AG10803 (cell line): Measurements from ENCODE around the gene FREY1.

Experiments used
- DNase-seq: peaks from one replicate; pipeline ENCODE4 v3.0.0; 2010; ENCODE audit warnings: low read depth
- H3K4me3 ChIP-seq: 2 replicates; pipeline ENCODE4 v1.5.1; 2011; ENCODE audit warnings: mild to moderate bottlenecking, low read length, control low read depth
- CTCF ChIP-seq: conservative IDR thresholded peaks from 2 replicates; pipeline ENCODE4 v1.5.1; 2011; ENCODE audit warnings: mild to moderate bottlenecking, low read length, control low read depth, inconsistent platforms

The FREY1 gene

GRCh38 chr11:45906965-45907611 lies at the start of gene FREY1:
FREY1 (minus strand) TSS chr11:45907271; CDS start chr11:45907245, 26 bp downstream.
- no peak for DNase-seq
- H3K4me3 ChIP-seq, result no peak within 1 kb of the TSS
- no peak for TF ChIP-seq CTCF

GRCh38 chr11:45949992-45950407 lies 42.9 kb upstream of the FREY1 start:
- no peak overlapping the region for H3K4me3 ChIP-seq
- peak; percentile 18 for DNase-seq
- TF ChIP-seq CTCF, result no peak

GRCh38 chr11:45948356-45948755 lies 41.3 kb upstream of the FREY1 start:
- TF ChIP-seq CTCF, result no peak
- DNase-seq, result no peak
- no peak overlapping the region for H3K4me3 ChIP-seq

DNA sequence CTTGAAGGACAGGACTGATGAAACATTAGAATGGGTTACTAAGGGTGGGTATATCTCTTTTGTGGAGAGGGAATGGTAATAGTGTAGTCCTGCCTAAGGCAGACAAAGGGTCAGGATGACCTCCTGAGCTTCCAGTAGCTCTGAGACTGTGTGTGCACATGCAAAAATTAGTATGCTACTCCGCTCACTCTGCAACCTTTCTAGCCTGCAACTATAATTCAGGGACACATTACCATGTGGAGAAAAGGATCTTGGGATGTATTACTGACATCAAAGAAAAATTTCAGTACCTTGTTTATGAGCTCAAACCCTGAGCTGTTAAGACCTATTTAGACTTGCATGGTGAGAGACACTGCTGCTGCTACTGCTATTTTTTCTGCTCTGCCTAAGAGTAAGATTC lies 40.8 kb upstream of the FREY1 start:
- DNase-seq, result no peak
- no peak overlapping the region for H3K4me3 ChIP-seq
- no peak for TF ChIP-seq CTCF

DNA sequence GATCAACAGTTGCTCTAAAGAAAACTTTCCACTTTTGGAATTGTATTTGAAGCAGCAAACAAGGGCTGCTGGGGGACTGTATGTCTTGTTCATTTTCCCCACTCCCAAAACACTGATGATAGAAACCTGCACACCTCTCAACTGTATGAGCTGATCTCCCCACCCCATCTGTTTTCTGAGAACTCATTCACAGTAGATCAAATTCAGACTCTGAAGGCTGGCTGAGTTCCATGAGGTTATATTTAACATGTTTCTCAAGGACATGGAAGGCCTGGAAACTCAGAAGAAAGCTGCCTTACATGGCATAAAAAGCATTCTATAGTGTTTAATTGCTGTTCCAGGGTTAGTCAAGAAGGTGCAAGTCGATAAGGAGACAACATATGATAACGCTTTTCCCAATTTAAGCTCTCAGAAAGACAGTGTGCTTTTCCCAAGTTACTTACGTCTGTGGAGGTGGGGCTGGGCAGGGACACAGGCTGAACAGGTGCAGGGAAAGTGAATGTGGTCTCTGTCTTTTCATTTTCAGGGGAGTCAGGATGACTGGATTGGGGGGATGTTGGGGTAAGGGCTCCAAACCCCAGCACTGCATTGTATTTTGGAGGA lies 38.4 kb upstream of the FREY1 start:
- DNase-seq, result no peak
- no peak for TF ChIP-seq CTCF
- H3K4me3 ChIP-seq, result no peak overlapping the region

- TF ChIP-seq CTCF, result no peak
- H3K4me3 ChIP-seq, result no peak overlapping the region
- DNase-seq, result no peak
Measured at GRCh38 chr11:45942381-45942780, 35.3 kb upstream of the FREY1 start.

GRCh38 chr11:45941285-45941684 lies 34.2 kb upstream of the FREY1 start:
- H3K4me3 ChIP-seq, result no peak overlapping the region
- no peak for TF ChIP-seq CTCF
- no peak for DNase-seq
